ENCODE results near the gene MAN1C1.

- no peak for TF ChIP-seq ZNF274 (IDR thresholded peaks at IDR 0.05; ENCODE audit: low read depth, low read length)
- TF ChIP-seq SUZ12 (IDR thresholded peaks at IDR 0.05; ENCODE audit: extremely low read depth, insufficient read depth, insufficient read length) = no peak
These were observed 123.5 kb downstream of the MAN1C1 start for GRCh38 chr1:25740071-25740470.

Measured in NT2/D1 (cell line).